Gastroesophageal sphincter (tissue), 3 donors: ENCODE data around the gene ADAMTS17.

ENCODE experiments used
- CTCF ChIP-seq, 4 experiments: fragments of 200-600 bp in 2 of 4; fragments of 450-650 bp in 2 of 4; sonication (generic) in 1 of 4; IDR thresholded peaks; one replicate each; pipeline ENCODE4 v1.5.1; 2017 to 2019; ENCODE audit warnings: antibody characterized with exemption in 4 of 4, mild to moderate bottlenecking in 2 of 4, moderate library complexity in 2 of 4
- EP300 ChIP-seq: sonication (generic); formaldehyde crosslinking; IDR thresholded peaks from one replicate; pipeline ENCODE4 v1.6.1; 2017; ENCODE audit warnings: antibody characterized with exemption, mild to moderate bottlenecking
- POLR2AphosphoS5 ChIP-seq: sonication (generic); formaldehyde crosslinking; IDR thresholded peaks from one replicate; pipeline ENCODE4 v1.6.1; 2017; ENCODE audit warnings: antibody characterized with exemption

GRCh38 chr15:100336061-100336460, 5.7 kb downstream of the ADAMTS17 start:
- peak in 1 of 4 experiments; percentile 13 for TF ChIP-seq CTCF (IDR thresholded peaks at IDR 0.05)
- TF ChIP-seq POLR2AphosphoS5: no peak
- TF ChIP-seq EP300: no peak
